Stomach (tissue), 9 donors: ENCODE measurements around the gene CCDC146. TPM values are rescaled to one million over a fixed set of nuclear protein-coding genes. Genes with fewer than 3 reads are reported as not detected.

Experiments
- DNase-seq, 2 donors: peaks; one replicate each; pipeline versions ENCODE4 v3.0.0 to v3.0.0-alpha.2; 2013 to 2019
- H3K27ac ChIP-seq, 5 donors: fragments of 200-600 bp in 4 of 5; sonication (generic) in 4 of 5; one replicate each; pipeline ENCODE4 v1.5.1; 2013 to 2019; ENCODE audit warnings: mild to moderate bottlenecking in 1 of 5, moderate library complexity in 1 of 5
- H3K27me3 ChIP-seq, 3 donors: fragments of 200-600 bp; sonication (generic); one replicate each; pipeline ENCODE4 v1.5.1; 2017 to 2019; ENCODE audit warnings: mixed run types in 1 of 3
- H3K36me3 ChIP-seq, 4 donors: fragments of 200-600 bp; sonication (generic); 1 replicate in 3 of 4; 2 replicates in 1 of 4; pipeline ENCODE4 v1.5.1; 2016 to 2019
- H3K4me1 ChIP-seq, 4 donors: fragments of 200-600 bp; sonication (generic); one replicate each; pipeline ENCODE4 v1.5.1; 2016 to 2019
- H3K4me3 ChIP-seq, 4 donors: fragments of 200-600 bp; sonication (generic) in 3 of 4; one replicate each; pipeline ENCODE4 v1.5.1; 2016 to 2019; ENCODE audit warnings: mild to moderate bottlenecking in 1 of 4
- H3K9me3 ChIP-seq, 4 donors: fragments of 200-600 bp; sonication (generic); one replicate each; pipeline ENCODE4 v1.5.1; 2016 to 2019
- EP300 ChIP-seq: sonication (generic); formaldehyde crosslinking; IDR thresholded peaks from one replicate; pipeline ENCODE4 v1.6.1; 2017; ENCODE audit warnings: antibody characterized with exemption
- POLR2A ChIP-seq, 4 donors: fragments of 450-650 bp; IDR thresholded peaks; one replicate each; pipeline ENCODE4 v1.6.1; 2016; ENCODE audit warnings: antibody characterized with exemption in 4 of 4, control low read depth in 2 of 4, mild to moderate bottlenecking in 1 of 4, moderate library complexity in 1 of 4
- POLR2AphosphoS5 ChIP-seq, 3 donors: sonication (generic); formaldehyde crosslinking; IDR thresholded peaks; one replicate each; pipeline ENCODE4 v1.6.1; 2016; ENCODE audit warnings: antibody characterized with exemption in 3 of 3
- WGBS, 5 donors: extraction: QIAGEN DNeasy Blood & Tissue Kit in 3 of 5; methylation state at CpG; one replicate each; pipeline versions ENCODE4 v1.1.5 to v1.1.7; 2013 to 2018; 5-methylcytosine and 5-hydroxymethylcytosine counted together
- intact Hi-C: fragments of 100-400 bp; cut with DNase I; formaldehyde crosslinking; loops from one replicate; pipeline ENCODE4 v1.15.1; 2023; ENCODE audit warnings: low total_unique reads
- polyA plus RNA-seq, 3 donors: library from polyadenylated mRNA; stranded (reverse); fragments of 200-250 nt; gene quantifications; one replicate each; pipeline ENCODE4 v1.2.3, GENCODE V29; 2013
- total RNA-seq, 5 donors: library from RNA; depleted of rRNA; stranded (reverse); fragments of >200 nt; gene quantifications; one replicate each; pipeline versions ENCODE4 v1.1.0 to v1.2.3, GENCODE V29; 2014 to 2016
- TF ChIP-seq, protein P1 (sequence below), 7 experiments: fragments of 450-650 bp in 4 of 7; fragments of 200-600 bp in 3 of 7; sonication (generic) in 3 of 7; IDR thresholded peaks; one replicate each; pipeline ENCODE4 v1.5.1; 2016 to 2019; ENCODE audit warnings: antibody characterized with exemption in 7 of 7, control low read depth in 2 of 7, mild to moderate bottlenecking in 1 of 7
- donor health status: healthy with polysubstance abuse.
- donor health status: Bipolar disorder and iron deficiency.
- donor health status: healthy.

Gene CCDC146
- total and polyA plus RNA-seq, 8 donors, result 1.3 to 193 (median 26.5) TPM

DNA sequence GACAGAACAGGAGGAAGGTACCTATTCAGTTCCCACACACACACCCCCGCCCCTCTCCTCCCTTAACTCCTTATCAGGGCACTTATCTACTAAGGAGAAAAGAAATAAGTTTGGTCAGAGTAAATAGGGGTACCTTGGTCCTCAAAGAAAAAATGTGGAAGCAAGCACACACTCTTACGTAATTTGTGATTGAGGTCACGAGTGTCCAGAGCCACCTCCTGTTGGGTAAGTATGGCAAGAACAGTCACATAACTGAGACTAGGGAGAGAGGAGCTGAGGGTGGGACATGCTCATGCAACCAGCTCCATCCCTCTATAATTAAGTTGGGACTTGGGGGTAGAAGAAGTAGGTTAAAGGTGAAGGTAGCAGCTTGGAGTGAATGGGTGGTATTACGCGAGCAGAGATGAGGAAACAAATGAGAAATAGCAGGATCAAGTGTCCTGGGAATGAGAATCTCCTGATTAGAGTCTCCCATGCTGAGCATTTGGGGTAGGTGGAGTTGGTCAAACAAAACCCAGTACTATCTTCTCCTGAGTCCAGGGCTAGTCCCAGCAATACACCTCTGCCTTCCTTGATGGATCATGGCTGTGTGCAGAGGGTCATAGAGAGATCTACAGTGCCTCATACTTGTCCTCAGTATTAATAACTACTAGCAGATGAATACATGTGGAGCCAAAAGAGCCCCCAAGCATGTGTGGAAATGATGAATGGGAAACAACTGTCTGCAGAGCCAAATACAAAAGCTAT is 216.6 kb downstream of the CCDC146 start:
- peaks cover 0 to 35% (median 16%) of the 10 kb centered on the region in 4 donors for H3K4me1 ChIP-seq
- no peak for DNase-seq
- H3K9me3 ChIP-seq, result no peaks in the 10 kb centered on the region
- no peaks in the 10 kb centered on the region for H3K27me3 ChIP-seq
- no peaks in the 10 kb centered on the region for H3K36me3 ChIP-seq
- intact Hi-C loops, result no loop called here
- TF ChIP-seq, protein P1, sequence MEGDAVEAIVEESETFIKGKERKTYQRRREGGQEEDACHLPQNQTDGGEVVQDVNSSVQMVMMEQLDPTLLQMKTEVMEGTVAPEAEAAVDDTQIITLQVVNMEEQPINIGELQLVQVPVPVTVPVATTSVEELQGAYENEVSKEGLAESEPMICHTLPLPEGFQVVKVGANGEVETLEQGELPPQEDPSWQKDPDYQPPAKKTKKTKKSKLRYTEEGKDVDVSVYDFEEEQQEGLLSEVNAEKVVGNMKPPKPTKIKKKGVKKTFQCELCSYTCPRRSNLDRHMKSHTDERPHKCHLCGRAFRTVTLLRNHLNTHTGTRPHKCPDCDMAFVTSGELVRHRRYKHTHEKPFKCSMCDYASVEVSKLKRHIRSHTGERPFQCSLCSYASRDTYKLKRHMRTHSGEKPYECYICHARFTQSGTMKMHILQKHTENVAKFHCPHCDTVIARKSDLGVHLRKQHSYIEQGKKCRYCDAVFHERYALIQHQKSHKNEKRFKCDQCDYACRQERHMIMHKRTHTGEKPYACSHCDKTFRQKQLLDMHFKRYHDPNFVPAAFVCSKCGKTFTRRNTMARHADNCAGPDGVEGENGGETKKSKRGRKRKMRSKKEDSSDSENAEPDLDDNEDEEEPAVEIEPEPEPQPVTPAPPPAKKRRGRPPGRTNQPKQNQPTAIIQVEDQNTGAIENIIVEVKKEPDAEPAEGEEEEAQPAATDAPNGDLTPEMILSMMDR (IDR thresholded peaks at IDR 0.05), result no peak
- TF ChIP-seq POLR2AphosphoS5 (IDR thresholded peaks at IDR 0.05), result no peak
- no peak for TF ChIP-seq POLR2A (IDR thresholded peaks at IDR 0.05)
- TF ChIP-seq EP300, result no peak
- H3K4me3 ChIP-seq, result no peak overlapping the region
- 60 to 75% (median 70%) methylated on average over 5 of the region's 5 CpGs for WGBS, 5 donors
- H3K27ac ChIP-seq, result peak overlapping the region in 1 of 5 donors; percentile 6

DNA sequence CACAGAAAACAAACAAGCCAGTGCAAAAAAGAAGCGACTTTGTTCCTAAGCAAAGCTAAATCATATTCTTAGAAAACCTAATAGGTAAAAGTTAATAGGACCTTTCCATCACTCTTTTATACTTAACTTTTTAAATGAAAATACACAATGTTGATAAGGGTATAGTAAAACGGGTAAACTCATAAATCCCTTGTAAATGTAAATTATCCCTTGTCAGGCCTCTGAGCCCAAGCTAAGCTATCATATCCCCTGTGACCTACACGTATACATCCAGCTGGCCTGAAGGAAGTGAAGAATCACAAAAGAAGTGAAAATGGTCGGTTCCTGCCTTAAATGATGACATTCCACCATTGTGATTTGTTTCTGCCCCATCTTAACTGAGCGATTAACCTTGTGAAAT is 217.3 kb downstream of the CCDC146 start:
- Histone ChIP-seq H3K9me3 (no peaks in the 10 kb centered on the region), H3K4me3 (no peak overlapping the region), H3K27me3 (no peaks in the 10 kb centered on the region), H3K4me1 (peaks cover 0 to 35% (median 16%) of the 10 kb centered on the region in 4 donors), H3K36me3 (no peaks in the 10 kb centered on the region), H3K27ac (no peak overlapping the region)
- TF ChIP-seq POLR2A (IDR thresholded peaks at IDR 0.05) (no peak), POLR2AphosphoS5 (IDR thresholded peaks at IDR 0.05) (no peak), EP300 (no peak)
- TF ChIP-seq, protein P1 (IDR thresholded peaks at IDR 0.05), result no peak
- no peak for DNase-seq
- WGBS, 5 donors, result 66 to 77% (median 75%) methylated on average over 5 of the region's 5 CpGs
- intact Hi-C loops, result no loop called here

Other genes starting within 250 kb of the CCDC146 start
- gene SPDYE17, start 90.3 kb upstream of the CCDC146 start, total RNA-seq, result not detected
- gene SPDYE17, start 90.3 kb upstream of the CCDC146 start, polyA plus RNA-seq, result not detected
- gene SPDYE18, start 60.1 kb upstream of the CCDC146 start, total RNA-seq, result 1 to 10 TPM in 1 of 5 donors, under 1 TPM in 1, not detected in 3; 0.55 to 1.8 TPM
- gene SPDYE18, start 60.1 kb upstream of the CCDC146 start, polyA plus RNA-seq, result under 1 TPM in 2 of 3 donors, not detected in 1; 0.23 to 0.31 TPM
- gene FGL2, start 77.2 kb downstream of the CCDC146 start, total RNA-seq, result 100 to 1,000 TPM in 1 of 5 donors, 10 to 100 TPM in 2, 1 to 10 TPM in 1, under 1 TPM in 1; 0.87 to 179 (median 31.7) TPM
- 10 to 100 TPM in 1 of 3 donors, 1 to 10 TPM in 2; 3.2 to 19.1 (median 7.5) TPM for gene FGL2, start 77.2 kb downstream of the CCDC146 start, polyA plus RNA-seq